ENCODE data around the gene IDUA.
"Not testable (repeated sequence)": the region's sequence is repeated elsewhere in the genome, so short reads cannot be mapped to it uniquely, and the experiment has no call there.

The IDUA gene

DNA sequence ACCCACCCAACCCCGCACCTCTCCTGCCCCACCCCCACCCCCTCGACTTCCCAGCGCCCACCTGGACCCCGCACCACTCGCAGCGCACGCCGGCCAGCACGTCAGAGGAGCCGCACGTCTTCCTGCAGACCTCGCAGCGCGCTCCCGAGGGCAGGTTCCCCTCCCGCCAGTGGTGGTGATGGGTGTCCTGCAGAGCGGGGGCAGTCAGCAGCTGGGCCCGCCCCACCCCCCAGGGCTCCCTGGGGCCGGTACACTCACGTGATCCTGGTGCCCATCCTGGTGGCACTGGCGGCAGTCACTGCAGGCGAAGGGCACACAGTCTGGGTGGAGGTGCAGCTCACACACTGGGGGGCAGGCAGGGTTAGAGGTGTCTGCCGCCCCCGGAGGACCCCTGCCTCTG lies 18.6 kb upstream of the IDUA start:
- DNase-seq: peak; percentile 1

DNA sequence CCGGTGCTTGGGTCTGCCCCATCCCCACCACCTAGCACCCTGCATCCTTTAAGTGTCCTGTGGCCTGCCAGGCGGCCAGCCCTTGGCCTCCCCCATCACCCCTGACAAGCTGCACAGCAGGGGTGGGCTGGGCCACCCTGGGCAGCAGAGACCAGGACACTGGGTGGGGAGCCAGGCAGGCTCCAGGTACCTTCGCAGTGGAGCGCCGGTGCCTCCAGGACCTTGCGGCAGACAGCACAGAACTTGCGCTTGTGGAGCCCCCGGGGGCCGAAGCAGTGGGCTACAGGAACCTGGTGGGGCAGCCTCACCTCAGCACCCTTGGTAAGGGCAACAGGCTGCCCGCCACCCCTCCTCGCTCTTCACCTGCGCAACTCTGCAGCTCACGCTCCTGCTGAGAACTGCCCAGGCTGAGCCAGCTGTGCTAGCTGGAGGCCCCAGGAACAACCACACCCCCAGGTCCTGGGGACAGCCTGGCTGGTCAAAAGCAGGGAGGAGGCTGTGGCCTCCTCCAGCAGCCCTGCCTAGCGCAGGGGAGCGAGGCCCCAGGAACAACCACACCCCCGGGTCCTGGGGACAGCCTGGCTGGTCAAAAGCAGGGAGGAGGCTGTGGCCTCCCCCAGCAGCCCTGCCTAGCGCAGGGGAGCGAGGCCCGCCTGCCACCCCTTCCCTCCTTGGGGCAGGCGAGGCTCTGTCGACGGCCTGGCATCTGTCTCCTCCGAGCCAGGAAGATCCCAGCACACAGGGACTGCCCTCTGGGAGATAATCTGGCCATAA lies 18.0 kb upstream of the IDUA start:
- DNase-seq: no peak

DNA sequence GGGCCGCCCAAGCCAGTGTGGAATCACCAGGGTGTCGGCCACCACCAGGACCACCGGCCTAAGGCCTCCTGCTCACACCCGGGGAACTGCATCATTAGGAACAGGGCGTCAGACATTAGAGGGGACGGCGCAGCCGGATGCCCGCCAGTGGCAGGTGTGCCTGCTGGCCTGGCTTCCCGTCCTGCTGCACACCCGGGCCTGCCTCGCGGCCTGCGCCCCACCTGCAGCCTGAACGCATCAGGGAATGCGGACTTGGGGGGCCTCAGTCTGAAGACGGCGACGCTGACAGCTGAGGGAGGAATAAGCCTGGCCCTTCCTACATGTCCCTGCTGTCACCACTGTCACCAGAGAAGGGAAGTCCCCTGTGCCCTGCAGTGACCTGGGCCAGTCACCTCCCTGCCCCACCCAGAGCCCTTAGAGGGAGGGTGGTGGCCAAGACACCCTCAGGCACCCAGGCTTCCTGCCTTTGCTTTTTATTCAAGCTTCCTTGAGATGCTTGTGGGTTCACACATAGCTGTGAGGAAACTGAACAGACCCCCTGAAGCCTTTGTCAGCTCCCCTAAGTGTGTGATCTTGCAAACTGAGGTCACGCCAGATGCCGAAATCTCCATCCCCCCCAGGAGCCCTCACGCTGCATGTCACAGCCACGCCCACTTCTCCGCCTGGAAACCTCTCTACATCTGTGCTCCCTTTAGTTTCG lies 16.6 kb upstream of the IDUA start:
- no peak for DNase-seq

DNA sequence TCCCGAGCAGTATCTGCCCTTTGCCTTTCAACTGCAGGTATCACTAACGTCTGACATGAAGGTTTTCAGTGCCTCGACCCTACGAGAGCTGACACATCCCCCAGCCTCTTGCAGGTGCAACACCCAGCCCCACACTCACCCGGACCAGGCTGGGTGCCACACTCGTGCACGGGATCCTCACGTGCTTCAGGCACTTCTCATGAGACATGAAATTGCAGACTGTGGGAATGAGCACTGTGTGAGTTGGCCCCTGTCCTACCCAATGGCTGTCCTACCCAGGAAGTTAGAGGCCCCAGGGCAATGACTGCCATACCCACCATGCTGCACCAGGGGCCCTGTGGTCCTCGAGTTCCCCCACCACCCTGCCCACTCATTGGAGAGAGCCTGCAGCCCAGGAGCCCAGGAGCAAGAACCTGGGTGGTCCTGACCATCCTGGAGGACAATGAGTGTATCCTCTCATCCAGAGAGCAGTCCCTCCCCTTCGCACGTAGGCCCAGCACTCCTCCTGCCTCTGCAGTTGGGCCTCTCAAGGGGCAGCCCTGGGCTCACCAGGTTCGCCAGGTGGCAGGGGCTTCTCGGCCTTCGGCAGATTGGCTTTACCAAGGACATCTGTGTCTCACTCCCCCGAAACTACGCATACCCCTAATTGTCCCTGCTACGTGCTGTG lies 15.9 kb upstream of the IDUA start:
- no peak for DNase-seq

DNA sequence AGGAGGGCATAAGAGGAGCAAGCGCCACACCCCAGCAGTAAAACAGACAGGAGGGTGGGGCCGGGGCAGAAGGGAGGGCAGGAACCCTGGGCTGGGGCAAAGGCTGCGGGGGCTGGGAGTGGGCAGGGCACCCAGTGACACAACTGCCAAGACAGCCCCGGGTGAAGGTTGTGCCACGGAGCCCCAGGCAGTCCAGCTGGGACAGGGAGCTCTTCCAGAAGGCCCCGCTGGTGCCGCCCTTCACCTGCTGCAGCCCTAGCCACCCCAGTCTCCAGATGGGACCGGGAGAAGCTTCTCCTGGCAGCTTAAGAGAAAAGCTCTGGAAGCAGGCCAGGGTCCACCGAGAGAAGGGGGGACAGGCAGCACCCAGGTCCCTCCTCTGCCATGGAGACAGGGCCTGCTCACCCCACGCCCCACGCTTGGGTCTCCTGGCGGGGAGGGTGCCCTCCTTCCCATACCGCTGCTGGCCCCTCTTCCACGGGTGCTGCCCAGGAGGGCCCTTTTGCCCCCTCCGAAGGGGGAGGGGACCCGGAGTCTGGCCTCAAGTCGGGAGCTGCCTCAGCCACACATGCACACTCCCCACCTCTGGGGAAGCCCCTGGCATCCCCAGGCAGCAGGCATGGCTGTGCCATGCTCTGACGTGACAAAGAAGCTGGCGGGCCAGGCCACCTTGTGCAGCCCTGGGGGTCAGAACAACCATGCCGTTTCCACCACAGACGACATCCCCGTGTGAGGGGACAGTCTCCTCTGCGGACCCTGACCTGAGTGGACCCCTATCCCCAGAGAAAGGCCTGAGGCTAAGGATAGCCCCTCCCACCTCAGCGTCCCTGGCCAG lies 15.0 kb upstream of the IDUA start:
- no peak for DNase-seq

DNA sequence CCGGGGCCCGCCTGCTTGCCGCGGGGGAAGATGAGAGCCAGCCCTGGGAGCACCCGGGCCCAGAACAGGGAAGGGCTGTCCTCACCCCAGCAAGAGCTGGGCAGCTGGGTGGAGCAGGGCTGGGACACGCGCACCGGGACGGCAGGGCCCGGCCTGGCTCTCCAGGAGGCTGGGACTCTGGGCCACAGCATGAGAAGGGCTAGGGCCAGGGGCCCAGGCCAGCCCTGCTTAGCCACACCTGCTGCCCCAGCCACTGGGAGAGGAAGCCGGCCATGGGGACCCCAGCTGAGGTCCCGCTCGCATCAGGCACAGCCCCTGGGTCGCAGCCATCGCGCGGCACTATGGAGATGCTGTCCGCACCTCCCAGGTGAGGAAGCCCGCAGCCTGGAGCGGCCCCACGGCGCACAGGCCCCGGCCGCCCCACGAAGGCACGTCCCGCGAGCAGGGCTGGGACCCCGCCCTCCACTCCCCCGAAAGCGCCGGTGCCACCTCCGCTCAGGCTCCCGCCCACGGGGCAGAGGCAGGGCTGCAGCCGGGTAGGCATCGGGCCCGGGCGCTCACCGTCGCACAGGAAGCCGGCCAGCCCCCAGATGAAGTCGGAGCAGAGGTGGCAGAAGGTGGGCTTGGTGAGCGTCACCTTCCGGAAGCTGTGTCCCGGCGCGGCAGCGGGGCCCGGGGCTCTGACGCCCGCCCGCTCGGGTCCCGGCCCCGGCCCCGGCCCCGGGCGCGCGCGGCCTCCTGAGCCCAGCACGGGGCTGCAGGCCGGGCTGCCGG lies 14.0 kb upstream of the IDUA start:
- no peak for DNase-seq

DNA sequence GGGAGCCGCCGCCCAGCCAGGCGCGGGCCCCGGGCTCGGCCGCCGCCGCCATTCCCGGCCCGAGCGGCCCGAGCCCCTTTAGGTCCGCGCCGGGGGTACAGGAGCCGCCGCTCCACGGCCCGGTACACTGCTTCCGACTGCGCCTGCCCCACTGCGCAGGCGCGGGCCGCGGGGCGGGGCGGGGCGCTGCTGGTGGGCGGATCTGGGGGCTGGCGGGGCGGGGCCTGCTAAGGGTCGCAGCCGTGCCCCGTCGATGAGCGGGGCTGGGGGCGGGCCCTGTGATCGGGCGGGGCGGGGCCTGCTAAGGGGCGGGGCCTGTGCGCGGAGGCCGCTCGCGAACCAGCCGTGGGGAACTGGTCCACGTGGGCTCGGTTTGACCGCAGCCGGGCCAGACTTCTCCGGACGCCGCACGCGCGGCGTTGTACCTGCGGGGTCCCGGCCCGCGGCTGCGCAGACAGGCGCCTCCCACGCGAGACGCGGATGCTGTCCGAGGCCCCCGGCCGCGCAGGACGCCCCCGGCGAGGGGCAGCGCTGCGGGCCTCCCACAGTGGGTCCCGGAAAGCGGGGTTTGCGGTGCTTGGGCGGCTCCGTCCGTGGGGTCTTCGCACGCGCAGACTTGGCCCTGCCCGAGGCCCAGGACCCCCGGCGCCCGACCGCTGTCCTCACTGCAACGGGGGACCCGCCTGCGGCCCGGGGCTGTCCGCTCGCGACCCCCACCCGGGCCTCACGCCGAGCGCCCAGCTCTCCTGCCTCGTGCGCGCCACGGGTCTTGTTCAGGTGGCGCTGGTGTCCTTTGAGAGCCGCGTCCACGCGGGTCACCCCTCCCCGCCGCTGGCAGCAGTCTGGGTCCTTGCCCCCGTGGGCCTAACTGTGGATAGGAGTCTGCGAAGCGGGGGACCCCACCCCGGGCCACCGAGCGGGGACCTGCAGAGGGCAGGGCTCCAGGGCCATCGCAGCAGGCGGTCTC lies 13.1 kb upstream of the IDUA start, which contains the start of gene DGKQ:
Gene DGKQ (minus strand): TSS at position 139 of the 967 bp plus-strand sequence. CDS start 87 bp downstream, at position 52.
- peak; percentile 0 for DNase-seq

DNA sequence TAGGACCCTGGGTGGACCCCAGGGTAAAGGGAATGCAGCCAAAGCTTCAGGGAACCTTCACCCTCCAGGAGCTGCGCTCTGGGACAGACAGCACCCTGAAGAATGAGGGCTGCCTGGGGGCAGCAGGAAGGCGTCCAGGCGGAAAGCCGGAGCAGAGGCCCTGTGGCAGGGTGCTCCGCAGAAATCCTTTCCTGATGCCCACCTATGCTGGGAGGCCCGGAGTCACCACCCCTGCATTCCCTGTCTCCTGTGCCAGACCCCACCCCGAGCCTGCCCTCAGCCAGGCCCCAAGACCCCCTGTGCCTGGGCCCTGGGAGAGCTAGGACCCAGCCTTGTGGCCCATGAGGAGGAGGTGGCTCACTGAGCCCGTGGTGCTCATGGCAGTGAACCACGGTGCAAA lies 12.2 kb upstream of the IDUA start:
- DNase-seq: no peak

DNA sequence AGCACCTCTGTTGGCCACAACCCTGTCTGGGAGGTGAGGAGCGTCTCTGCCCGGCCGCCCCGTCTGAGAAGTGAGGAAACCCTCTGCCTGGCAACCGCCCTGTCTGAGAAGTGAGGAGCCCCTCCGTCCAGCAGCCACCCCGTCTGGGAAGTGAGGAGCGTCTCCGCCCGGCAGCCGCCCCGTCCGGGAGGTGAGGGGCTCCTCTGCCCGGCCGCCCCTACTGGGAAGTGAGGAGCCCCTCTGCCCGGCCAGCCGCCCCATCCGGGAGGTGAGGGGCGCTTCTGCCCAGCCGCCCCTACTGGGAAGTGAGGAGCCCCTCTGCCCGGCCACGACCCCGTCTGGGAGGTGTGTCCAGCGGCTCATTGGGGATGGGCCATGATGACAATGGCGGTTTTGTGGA lies 10.8 kb upstream of the IDUA start:
- DNase-seq: not testable (repeated sequence)

DNA sequence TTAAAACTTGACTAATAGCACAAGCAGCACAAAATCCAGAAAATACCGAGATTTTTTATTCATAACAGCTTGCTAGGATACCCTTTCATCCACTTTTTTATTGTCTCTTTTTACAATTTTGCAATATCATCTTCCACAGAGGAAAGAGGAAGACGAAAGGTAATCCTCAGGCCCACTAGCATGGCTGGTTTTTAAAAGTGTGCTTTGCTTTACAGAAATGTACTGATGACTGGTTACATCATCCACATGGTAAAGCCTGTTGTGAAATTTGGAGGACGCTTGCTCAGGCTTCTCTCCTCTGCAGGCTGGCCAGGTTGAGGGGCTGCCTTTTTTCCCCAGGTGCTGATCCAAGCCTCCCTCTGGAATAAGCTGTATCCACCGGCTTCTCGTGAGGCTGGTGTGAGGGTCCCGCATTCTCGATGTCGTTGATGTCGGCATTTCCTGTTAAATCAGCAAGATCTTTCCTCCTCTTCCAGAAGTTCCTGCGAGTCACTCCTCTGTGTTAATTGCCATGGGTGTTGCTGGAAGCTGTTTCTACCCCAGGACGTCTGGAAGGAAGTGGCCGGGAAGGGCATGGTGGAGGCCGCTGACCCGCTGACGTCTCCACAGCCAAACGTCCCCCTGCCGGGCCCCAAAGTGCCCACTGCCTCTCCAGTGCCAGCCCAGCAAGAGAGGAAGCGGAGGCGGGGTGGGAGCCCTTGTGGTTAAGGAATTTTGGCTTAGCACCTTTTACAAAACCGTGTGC lies 7.7 kb upstream of the IDUA start:
- no peak for DNase-seq

DNA sequence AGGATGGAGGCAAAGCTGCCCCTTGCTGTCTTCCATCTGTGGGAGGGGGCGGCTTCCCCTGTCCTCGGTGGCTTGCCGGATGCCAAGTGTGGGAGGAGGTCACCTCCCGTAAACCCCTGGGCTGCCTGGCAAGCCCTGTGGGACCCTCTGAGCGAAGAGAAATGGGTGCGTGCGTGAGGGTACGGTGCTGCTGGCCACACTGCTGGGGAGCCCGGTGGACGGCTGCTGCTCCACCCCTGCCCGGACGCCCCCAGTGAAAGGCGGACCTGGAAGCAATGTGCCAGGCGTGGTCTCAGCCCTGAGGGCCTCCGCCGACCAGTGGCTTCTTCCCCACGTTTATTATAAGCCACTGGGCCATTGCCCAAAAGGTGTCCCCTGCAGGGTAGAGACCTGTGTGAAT lies 4.6 kb upstream of the IDUA start:
- DNase-seq: no peak

DNA sequence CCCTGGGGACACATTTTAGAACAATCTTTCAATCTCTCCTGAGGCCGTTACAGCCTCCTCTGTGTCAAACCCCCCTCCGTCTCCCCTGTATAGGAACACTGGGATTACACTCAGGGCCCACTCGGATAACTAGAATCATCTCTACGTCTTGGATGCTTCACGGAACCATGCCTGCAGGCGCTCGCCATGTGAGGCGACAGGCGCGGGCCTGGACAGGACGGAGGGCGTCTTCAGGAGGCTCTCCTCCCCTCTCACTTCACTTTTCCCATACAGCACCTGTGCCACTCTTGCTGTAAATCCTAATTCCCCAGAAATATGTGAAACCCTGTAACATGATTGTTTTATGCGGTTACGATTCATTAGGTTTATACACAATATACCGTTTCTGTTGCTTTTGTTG lies 4.0 kb upstream of the IDUA start:
- no peak for DNase-seq

DNA sequence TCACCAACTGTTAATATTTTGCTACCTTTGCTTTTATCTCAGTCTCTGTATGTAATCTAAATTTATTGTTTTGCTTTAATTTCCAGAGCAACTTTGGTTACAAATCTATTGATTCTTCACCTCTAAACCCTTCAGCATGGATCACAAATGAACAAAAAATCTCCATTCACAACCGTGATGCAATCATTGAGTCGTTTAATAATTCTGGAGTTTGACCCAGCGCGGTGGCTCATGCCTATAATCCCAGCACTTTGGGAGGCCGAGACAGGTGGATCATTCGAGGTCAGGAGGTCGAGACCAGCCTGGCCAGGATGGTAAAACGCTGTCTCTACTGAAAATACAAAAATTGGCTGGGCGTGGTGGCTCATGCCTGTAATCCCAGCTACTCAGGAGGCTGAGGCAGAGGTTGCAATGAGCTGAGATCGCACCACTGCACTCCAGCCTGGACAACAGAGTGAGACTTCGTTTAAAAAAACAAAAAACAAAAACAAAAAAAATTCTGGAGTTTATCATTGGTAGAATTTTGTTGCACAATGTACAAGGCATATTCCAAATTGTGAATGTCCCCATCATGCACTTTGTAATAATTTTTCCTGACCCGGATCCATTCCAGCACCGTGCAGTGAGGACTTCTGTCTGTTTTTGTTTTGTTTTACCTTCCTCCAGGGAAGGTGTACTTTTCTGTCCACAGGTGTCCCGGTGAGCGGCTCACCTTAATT lies 2.3 kb upstream of the IDUA start:
- DNase-seq: no peak

DNA sequence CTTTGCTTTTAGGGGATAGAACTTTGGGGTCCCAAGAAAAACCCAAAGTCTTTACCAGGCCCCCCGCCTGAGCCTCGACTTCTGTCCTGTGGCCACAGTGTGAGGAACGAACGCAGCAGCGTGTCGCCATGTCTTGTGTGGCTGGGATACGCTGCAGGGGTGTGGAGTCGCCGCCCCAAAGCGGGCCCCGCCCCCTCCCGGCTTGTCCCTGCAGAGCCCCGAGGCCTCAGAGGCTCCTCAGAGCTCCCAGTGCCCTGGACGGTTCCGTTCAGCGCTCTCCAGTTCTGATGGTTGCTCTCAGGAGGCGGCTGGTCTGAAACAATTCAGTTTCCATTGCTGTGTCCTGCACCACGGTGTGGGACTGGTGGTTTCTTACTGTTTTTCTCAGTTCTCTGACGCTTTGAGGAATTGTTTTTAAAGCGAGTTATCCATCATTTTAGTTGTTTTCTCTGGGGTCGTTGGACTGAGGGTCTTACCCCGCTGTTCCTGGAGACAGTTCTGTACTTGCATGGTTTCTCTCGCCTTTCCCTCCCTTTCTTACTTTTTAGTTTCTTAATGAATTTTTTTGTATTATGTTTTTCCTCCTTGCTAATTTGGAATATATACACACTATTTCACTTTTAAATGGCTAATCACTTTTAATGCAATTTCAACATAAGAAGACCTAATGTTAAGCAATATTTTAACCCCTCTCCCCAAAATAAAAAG lies 1.6 kb upstream of the IDUA start:
- no peak for DNase-seq

DNA sequence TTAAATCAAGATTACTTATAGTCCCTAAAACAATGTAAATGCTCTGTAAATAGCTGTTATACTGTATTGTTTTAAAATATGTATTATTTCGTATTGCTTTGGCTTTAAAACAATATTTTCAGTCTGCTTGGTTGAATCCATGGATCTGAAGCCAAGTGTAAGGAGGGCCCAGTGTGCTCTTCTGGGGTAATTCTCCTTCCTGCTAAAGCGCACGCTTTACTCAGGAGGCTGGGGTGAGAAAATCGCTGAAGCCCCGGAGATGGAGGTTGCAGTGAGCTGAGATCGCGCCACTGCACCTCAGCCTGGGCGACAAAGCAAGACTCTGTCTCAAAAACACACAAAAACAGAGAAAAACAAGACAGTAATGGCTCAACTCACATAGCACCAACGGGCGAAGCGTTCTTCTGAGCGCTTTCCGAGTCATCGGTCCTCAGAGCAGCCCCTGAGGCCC lies 391 bp upstream of the IDUA start:
- DNase-seq: peak; percentile 9

DNA sequence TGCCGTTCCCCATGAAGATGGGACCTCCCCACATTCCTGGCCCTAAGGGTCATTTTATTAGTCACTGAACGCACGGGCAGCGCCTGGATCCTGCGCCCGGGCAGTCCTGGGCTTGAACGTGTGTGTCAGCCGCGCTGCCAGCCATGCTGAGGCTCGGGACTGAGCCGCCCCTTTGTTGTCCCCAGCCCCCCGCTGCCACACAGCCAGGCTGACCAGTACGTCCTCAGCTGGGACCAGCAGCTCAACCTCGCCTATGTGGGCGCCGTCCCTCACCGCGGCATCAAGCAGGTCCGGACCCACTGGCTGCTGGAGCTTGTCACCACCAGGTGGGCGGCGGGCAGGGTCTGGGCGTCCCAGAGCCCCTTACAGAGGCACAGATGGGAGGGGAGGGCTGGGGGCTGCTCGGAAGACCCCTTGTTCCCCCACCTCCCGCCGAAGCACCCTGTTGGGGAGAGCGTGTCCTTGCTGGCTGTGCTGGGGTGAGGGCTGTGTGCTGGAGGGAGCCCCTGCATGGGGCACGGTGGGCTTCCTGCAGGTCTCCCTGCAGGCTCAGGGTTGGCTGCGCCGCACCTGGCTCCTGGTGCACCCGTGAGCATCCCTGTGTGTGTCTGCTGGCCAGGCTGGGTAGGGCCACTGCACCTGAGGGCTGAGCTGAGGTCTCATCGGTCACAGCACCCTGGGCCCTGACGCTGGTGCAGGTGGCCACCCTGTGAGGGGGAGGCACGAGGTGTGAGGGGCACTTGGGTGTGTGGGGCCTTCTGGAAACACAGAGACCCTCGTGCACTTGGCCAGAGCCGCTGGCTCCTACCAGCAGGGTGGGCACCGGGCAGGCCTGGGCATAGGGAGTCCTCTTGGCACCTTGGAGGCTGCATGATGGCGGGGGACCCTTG lies 1.0 kb downstream of the IDUA start:
- DNase-seq: no peak
